ENCODE data around the gene C1QL2. TPM values are rescaled to one million over a fixed set of nuclear protein-coding genes. Genes with fewer than 3 reads are reported as not detected.

Gene C1QL2
- total RNA-seq, 1 experiment from 2014 or later = 1.5 TPM

GRCh38 chr2:119160361-119160990 lies 1.9 kb upstream of the C1QL2 start:
- Histone ChIP-seq H3K27ac (ENCODE audit: low read depth, low read length, poor library complexity, severe bottlenecking) (no peak overlapping the region), H3K36me3 (ENCODE audit: insufficient read depth, low read length, poor library complexity, severe bottlenecking) (no peaks in the 10 kb centered on the region), H3K4me1 (ENCODE audit: insufficient read depth, low read length, poor library complexity, severe bottlenecking) (no peaks in the 10 kb centered on the region), H3K9me3 (ENCODE audit: low read depth, low read length, poor library complexity, severe bottlenecking) (no peaks in the 10 kb centered on the region), H3K27me3 (replicated peaks; ENCODE audit: insufficient read depth, low read depth, low read length, poor library complexity) (peaks cover 44% of the 10 kb centered on the region), H3K4me3 (ENCODE audit: low read depth, low read length, poor library complexity, severe bottlenecking) (no peak overlapping the region)
- ChIA-PET CTCF (no interaction called here), POLR2A (ENCODE audit: low non-redundant PET) (no interaction called here)
- intact Hi-C loops (cut with micrococcal nuclease; ENCODE audit: unreplicated experiment) = no loop called here
- TF ChIP-seq EZH2 (IDR thresholded peaks at IDR 0.05; ENCODE audit: borderline replicate concordance, low read depth, low read length, poor library complexity, severe bottlenecking) (no peak), CTCF (conservative IDR thresholded peaks at IDR 0.05; ENCODE audit: low read depth, low read length) (no peak)
- no peak for DNase-seq (ENCODE audit: low spot score)
- no TSS peak for BruUV-seq (replicated peaks)

GRCh38 chr2:119157850-119158511 lies 570 bp downstream of the C1QL2 start:
- peaks cover 44% of the 10 kb centered on the region for H3K27me3 ChIP-seq (replicated peaks; ENCODE audit: insufficient read depth, low read depth, low read length, poor library complexity)
- TF ChIP-seq EZH2 (IDR thresholded peaks at IDR 0.05; ENCODE audit: borderline replicate concordance, low read depth, low read length, poor library complexity, severe bottlenecking) (no peak), CTCF (conservative IDR thresholded peaks at IDR 0.05; ENCODE audit: low read depth, low read length) (no peak)
- POLR2A ChIA-PET (ENCODE audit: low non-redundant PET) = no interaction called here
- no peaks in the 10 kb centered on the region for H3K36me3 ChIP-seq (ENCODE audit: insufficient read depth, low read length, poor library complexity, severe bottlenecking)
- no peaks in the 10 kb centered on the region for H3K9me3 ChIP-seq (ENCODE audit: low read depth, low read length, poor library complexity, severe bottlenecking)
- intact Hi-C loops (cut with micrococcal nuclease; ENCODE audit: unreplicated experiment) = no loop called here
- no peak overlapping the region for H3K27ac ChIP-seq (ENCODE audit: low read depth, low read length, poor library complexity, severe bottlenecking)
- CTCF ChIA-PET = no interaction called here
- no peak for DNase-seq (ENCODE audit: low spot score)
- H3K4me3 ChIP-seq (ENCODE audit: low read depth, low read length, poor library complexity, severe bottlenecking) = peak overlapping the region; percentile 46
- no TSS peak for BruUV-seq (replicated peaks)
- no peaks in the 10 kb centered on the region for H3K4me1 ChIP-seq (ENCODE audit: insufficient read depth, low read length, poor library complexity, severe bottlenecking)

GRCh38 chr2:119156891-119157773 lies 1.4 kb downstream of the C1QL2 start:
- intact Hi-C loops (cut with micrococcal nuclease; ENCODE audit: unreplicated experiment) = no loop called here
- ChIA-PET CTCF (no interaction called here), POLR2A (ENCODE audit: low non-redundant PET) (no interaction called here)
- BruUV-seq (replicated peaks) = no TSS peak
- Histone ChIP-seq H3K36me3 (ENCODE audit: insufficient read depth, low read length, poor library complexity, severe bottlenecking) (no peaks in the 10 kb centered on the region), H3K4me1 (ENCODE audit: insufficient read depth, low read length, poor library complexity, severe bottlenecking) (no peaks in the 10 kb centered on the region), H3K27me3 (replicated peaks; ENCODE audit: insufficient read depth, low read depth, low read length, poor library complexity) (peaks cover 45% of the 10 kb centered on the region), H3K9me3 (ENCODE audit: low read depth, low read length, poor library complexity, severe bottlenecking) (no peaks in the 10 kb centered on the region), H3K27ac (ENCODE audit: low read depth, low read length, poor library complexity, severe bottlenecking) (no peak overlapping the region), H3K4me3 (ENCODE audit: low read depth, low read length, poor library complexity, severe bottlenecking) (no peak overlapping the region)
- no peak for DNase-seq (ENCODE audit: low spot score)
- TF ChIP-seq CTCF (conservative IDR thresholded peaks at IDR 0.05; ENCODE audit: low read depth, low read length) (no peak), EZH2 (IDR thresholded peaks at IDR 0.05; ENCODE audit: borderline replicate concordance, low read depth, low read length, poor library complexity, severe bottlenecking) (no peak)

Data from A673 (cell line).